H1 (cell line): ENCODE data around the gene TFDP1. TPM values are rescaled to one million over a fixed set of nuclear protein-coding genes. Genes with fewer than 3 reads are reported as not detected.

Experiments
- CTCF ChIA-PET: fragments of 300-600 bp; sonication (Branson Sonifier 250); formaldehyde crosslinking; loops from one replicate; lab custom pipeline; 2021; ENCODE audit not compliant: partially characterized antibody; lab: Charles Lee
- POLR2A ChIA-PET: fragments of 300-600 bp; sonication (Branson Sonifier 250); formaldehyde crosslinking; loops from one replicate; lab custom pipeline; 2021; ENCODE audit warnings: inconsistent platforms; ENCODE audit not compliant: partially characterized antibody; lab: Charles Lee
- DNase-seq, 2 experiments: peaks; one replicate each; pipeline versions ENCODE4 v3.0.0 to v3.0.0-alpha.2; 2010 to 2022; ENCODE audit warnings: low spot score in 2 of 2, low read depth in 1 of 2, mixed read lengths in 1 of 2
- FAIRE-seq: peaks from 2 replicates; lab custom pipeline; 2011; peaks lifted over from hg19 to GRCh38; lab: Jason Lieb, UNC
- H2AFZ ChIP-seq: 2 replicates; pipeline ENCODE4 v1.8.1; 2012; ENCODE audit warnings: low read length, inconsistent platforms
- H2AK5ac ChIP-seq: 2 replicates; pipeline ENCODE4 v1.6.1; 2013; ENCODE audit warnings: low read depth, low read length
- H2BK120ac ChIP-seq: replicated peaks from 2 replicates; pipeline ENCODE3; 2013; ENCODE audit warnings: low read depth, low read length, inconsistent platforms
- H2BK12ac ChIP-seq: 2 replicates; pipeline ENCODE4 v1.6.1; 2013; ENCODE audit warnings: low read depth, low read length
- H2BK15ac ChIP-seq: 2 replicates; pipeline ENCODE4 v1.6.1; 2013; ENCODE audit warnings: low read length
- H2BK20ac ChIP-seq: 2 replicates; pipeline ENCODE4 v1.6.1; 2013; ENCODE audit warnings: low read length
- H2BK5ac ChIP-seq: 2 replicates; pipeline ENCODE4 v1.6.1; 2013; ENCODE audit warnings: low read depth, low read length
- H3K14ac ChIP-seq: 2 replicates; pipeline ENCODE4 v1.6.1; 2013; ENCODE audit warnings: inconsistent platforms; ENCODE audit not compliant: insufficient read length
- H3K18ac ChIP-seq: 2 replicates; pipeline ENCODE4 v1.6.1; 2013; ENCODE audit warnings: low read length; ENCODE audit errors: extremely low read depth
- H3K23ac ChIP-seq: 2 replicates; pipeline ENCODE4 v1.6.1; 2013; ENCODE audit warnings: inconsistent platforms; ENCODE audit not compliant: insufficient read length
- H3K23me2 ChIP-seq: 2 replicates; pipeline ENCODE4 v1.6.1; 2013; ENCODE audit warnings: low read depth, low read length
- H3K27ac ChIP-seq: 2 replicates; pipeline ENCODE4 v1.6.1; 2011; ENCODE audit warnings: low read depth, low read length, inconsistent platforms
- H3K27me3 ChIP-seq, 4 experiments: replicated peaks in 1 of 4; 1 replicate in 1 of 4; 2 replicates in 3 of 4; pipeline versions ENCODE4 v1.6.1 to v1.8.1; 2011 to 2013; ENCODE audit warnings: low read length in 3 of 4, mild to moderate bottlenecking in 3 of 4, inconsistent platforms in 2 of 4, mixed read lengths in 2 of 4, moderate library complexity in 1 of 4; ENCODE audit not compliant: control insufficient read depth in 3 of 4, insufficient read depth in 3 of 4; ENCODE audit errors: extremely low read depth in 1 of 4
- H3K36me3 ChIP-seq, 4 experiments: 2 replicates each; pipeline versions ENCODE4 v1.6.1 to v1.8.1; 2011 to 2013; ENCODE audit warnings: mild to moderate bottlenecking in 4 of 4, low read length in 3 of 4, moderate library complexity in 2 of 4, control low read depth in 1 of 4, inconsistent platforms in 1 of 4; ENCODE audit not compliant: insufficient read depth in 4 of 4, control insufficient read depth in 2 of 4
- H3K4ac ChIP-seq: replicated peaks from 2 replicates; pipeline ENCODE3; 2013; ENCODE audit warnings: low read length, low read depth, mixed read lengths, inconsistent platforms; ENCODE audit not compliant: insufficient read length
- H3K4me1 ChIP-seq, 4 experiments: replicated peaks in 1 of 4; 1 replicate in 1 of 4; 2 replicates in 3 of 4; pipeline versions ENCODE4 v1.6.1 to v1.8.1; 2011 to 2013; ENCODE audit warnings: low read length in 3 of 4, inconsistent platforms in 2 of 4, mixed read lengths in 1 of 4; ENCODE audit not compliant: insufficient read depth in 4 of 4, control insufficient read depth in 3 of 4
- H3K4me2 ChIP-seq, 2 experiments: 2 replicates each; pipeline versions ENCODE4 v1.6.1 to v1.8.1; 2011 to 2013; ENCODE audit warnings: low read depth in 2 of 2, low read length in 2 of 2, control low read depth in 1 of 2, inconsistent platforms in 1 of 2, mild to moderate bottlenecking in 1 of 2; ENCODE audit not compliant: insufficient read depth in 1 of 2
- H3K4me3 ChIP-seq, 4 experiments: fragments of 200-600, 300-600 bp in 1 of 4; sonication (generic), shearing (Covaris generic), sonication (Bioruptor Twin) in 1 of 4; 2 replicates each; pipeline versions ENCODE4 v1.5.1 to v1.8.1; 2011 to 2016; ENCODE audit warnings: low read length in 4 of 4, low read depth in 3 of 4, control low read depth in 2 of 4, inconsistent platforms in 2 of 4, mild to moderate bottlenecking in 2 of 4, mixed read lengths in 1 of 4, moderate library complexity in 1 of 4; ENCODE audit not compliant: insufficient read depth in 2 of 4; ENCODE audit errors: extremely low read depth in 1 of 4
- H3K56ac ChIP-seq: replicated peaks from 2 replicates; pipeline ENCODE3; 2013; ENCODE audit warnings: low read depth, mild to moderate bottlenecking, mixed read lengths, low read length, inconsistent platforms; ENCODE audit not compliant: insufficient read length
- H3K79me1 ChIP-seq: 2 replicates; pipeline ENCODE4 v1.6.1; 2013; ENCODE audit warnings: low read depth, low read length, control low read depth
- H3K79me2 ChIP-seq, 2 experiments: 2 replicates each; pipeline versions ENCODE4 v1.6.1 to v1.8.1; 2012 to 2013; ENCODE audit warnings: low read length in 2 of 2, mild to moderate bottlenecking in 2 of 2, inconsistent platforms in 1 of 2; ENCODE audit not compliant: insufficient read depth in 2 of 2, control insufficient read depth in 1 of 2
- H3K9ac ChIP-seq, 4 experiments: replicated peaks in 1 of 4; 1 replicate in 1 of 4; 2 replicates in 3 of 4; pipeline versions ENCODE4 v1.6.1 to v1.8.1; 2011 to 2013; ENCODE audit warnings: low read depth in 3 of 4, low read length in 3 of 4, control low read depth in 2 of 4, mild to moderate bottlenecking in 2 of 4, moderate library complexity in 2 of 4, inconsistent platforms in 1 of 4; ENCODE audit errors: extremely low read depth in 1 of 4
- H3K9me3 ChIP-seq, 2 experiments: 2 replicates each; pipeline versions ENCODE4 v1.6.1 to v1.8.1; 2012 to 2013; ENCODE audit warnings: mild to moderate bottlenecking in 2 of 2, moderate library complexity in 2 of 2, control low read depth in 1 of 2, inconsistent platforms in 1 of 2, low read depth in 1 of 2, low read length in 1 of 2, mixed read lengths in 1 of 2; ENCODE audit not compliant: insufficient read depth in 2 of 2
- H4K20me1 ChIP-seq, 2 experiments: replicated peaks in 1 of 2; 2 replicates each; pipeline versions ENCODE3 to v1.8.1; 2011 to 2013; ENCODE audit warnings: inconsistent platforms in 2 of 2, low read length in 2 of 2, mild to moderate bottlenecking in 1 of 2; ENCODE audit not compliant: insufficient read depth in 2 of 2, control insufficient read depth in 1 of 2
- H4K5ac ChIP-seq: 2 replicates; pipeline ENCODE4 v1.6.1; 2013; ENCODE audit warnings: low read length, low read depth, mixed read lengths, inconsistent platforms; ENCODE audit not compliant: insufficient read length
- H4K8ac ChIP-seq: 2 replicates; pipeline ENCODE4 v1.8.0; 2013; ENCODE audit warnings: mild to moderate bottlenecking, moderate library complexity, low read length, inconsistent platforms; ENCODE audit not compliant: insufficient read depth; ENCODE audit errors: extremely low read depth
- H4K91ac ChIP-seq: replicated peaks from 2 replicates; pipeline ENCODE3; 2013; ENCODE audit warnings: low read length, mixed read lengths, inconsistent platforms; ENCODE audit not compliant: insufficient read length
- EZH2 ChIP-seq: fragments of 200-600 bp; sonication (generic); IDR thresholded peaks from 2 replicates; pipeline ENCODE4 v1.7.1; 2012; ENCODE audit warnings: low read depth, mild to moderate bottlenecking, moderate library complexity, low read length, inconsistent platforms; ENCODE audit not compliant: severe bottlenecking
- NANOG ChIP-seq: IDR thresholded peaks from 2 replicates; pipeline ENCODE4 v1.6.1; 2011; ENCODE audit warnings: low read length, low read depth, mild to moderate bottlenecking, inconsistent platforms; ENCODE audit not compliant: insufficient read depth, poor library complexity, severe bottlenecking
- PHF8 ChIP-seq: fragments of 200-600 bp; sonication (generic); conservative IDR thresholded peaks from 2 replicates; pipeline ENCODE4 v1.7.1; 2012; ENCODE audit warnings: low read depth, mild to moderate bottlenecking, inconsistent platforms, low read length, moderate library complexity
- SAP30 ChIP-seq: fragments of 300-600 bp; sonication (generic); IDR thresholded peaks from 2 replicates; pipeline ENCODE4 v1.7.1; 2012; ENCODE audit warnings: low read length, moderate library complexity, mild to moderate bottlenecking, inconsistent platforms; ENCODE audit not compliant: insufficient read depth, insufficient replicate concordance
- SRF ChIP-seq: IDR thresholded peaks from 2 replicates; pipeline ENCODE4 v1.6.1; 2011; ENCODE audit warnings: mild to moderate bottlenecking, low read depth, low read length, moderate library complexity
- WGBS, 2 experiments: shearing (Covaris generic) in 1 of 2; methylation state at CpG; one replicate each; pipeline versions ENCODE4 v1.1.6 to v1.1.7; 2013 to 2015; ENCODE audit warnings: low lambda C conversion rate in 2 of 2, mixed read lengths in 2 of 2, inconsistent platforms in 1 of 2, low coverage in 1 of 2, missing lambda C conversion rate in 1 of 2; ENCODE audit not compliant: insufficient replicate concordance in 2 of 2, insufficient coverage in 1 of 2, insufficient read length in 1 of 2; ENCODE audit errors: extremely low coverage in 1 of 2, missing lambda C conversion rate in 1 of 2; 5-methylcytosine and 5-hydroxymethylcytosine counted together
- polyA plus RNA-seq, 7 experiments: library from polyadenylated mRNA; depleted of rRNA in 3 of 7; stranded (reverse) in 5 of 7; unstranded in 2 of 7; fragments of >200 nt in 5 of 7; fragments of 200-250 nt in 2 of 7; gene quantifications; 1 replicate in 5 of 7; 2 replicates in 1 of 7; 4 replicates in 1 of 7; pipeline versions ENCODE4 v1.2.1 to v1.2.3, GENCODE V29; 2011 to 2013; ENCODE audit warnings: missing spikeins in 2 of 7, mixed read lengths in 2 of 7
- total RNA-seq: library from RNA; stranded (reverse); fragmentation: NEBNext Ultra II Directional; extraction: Animal tissue kit (Norgen Biotek cat#: 25700); gene quantifications from 2 replicates; pipeline ENCODE4 v1.2.1, GENCODE V29; 2021

TFDP1 gene
- total and polyA plus RNA-seq, 2 of the 8 experiments (the other 6 are each of a cell fraction or from before 2014, with no cell fraction given), result 43.6 to 81.9 TPM

DNA sequence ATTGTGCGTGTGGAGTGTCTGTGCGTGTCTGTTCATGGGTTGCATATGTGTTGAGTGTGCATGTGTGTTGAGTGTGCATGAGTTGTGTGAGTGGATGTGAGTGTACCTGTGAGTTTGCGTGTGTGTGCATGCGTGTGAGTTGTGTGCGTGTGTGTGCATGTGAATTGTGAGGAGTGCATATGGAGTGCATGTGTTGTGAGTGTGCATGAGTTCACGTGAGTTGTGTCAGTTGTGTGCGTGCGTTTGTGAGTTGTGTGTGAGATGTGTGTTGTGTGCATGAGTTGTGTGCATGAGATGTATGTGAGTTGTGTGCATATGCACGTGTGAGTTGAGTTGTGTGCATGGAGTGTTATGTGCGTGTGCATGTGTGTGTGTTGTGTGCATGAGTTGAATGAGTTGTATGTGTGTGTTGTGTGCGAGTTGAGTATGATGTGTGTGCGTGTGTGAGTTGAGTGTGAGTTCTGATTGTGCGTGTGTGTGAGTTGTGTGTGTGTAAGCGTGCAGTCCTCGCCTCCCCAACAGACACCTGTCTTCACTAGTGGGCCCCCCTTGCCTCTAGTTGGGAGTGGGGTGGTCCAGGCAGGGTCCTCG is 29.3 kb downstream of the TFDP1 start:
- peak overlapping the region; percentile 10 for H3K4ac ChIP-seq
- FAIRE-seq (peak; percentile 39), DNase-seq (no peak)
- H4K8ac ChIP-seq, result peak overlapping the region; percentile 59; the same call in 1 of the 2 replicates
- H4K5ac ChIP-seq, result no peak overlapping the region
- peaks cover 5 to 14% (median 10%) of the 10 kb centered on the region in 4 experiments for H3K4me1 ChIP-seq
- WGBS, 2 experiments, result 89 to 100% methylated on average over 6 to 16 of the region's 16 CpGs
- H3K9ac ChIP-seq, result no peak overlapping the region; a peak in 1 of 7 replicates
- H2BK120ac ChIP-seq, result no peak overlapping the region
- peaks cover 2 to 13% (median 4%) of the 10 kb centered on the region in 4 experiments; a peak in 4 of 8 replicates for H3K36me3 ChIP-seq
- no peak overlapping the region; the same call in 1 of the 2 replicates for H3K27ac ChIP-seq
- no peak overlapping the region for H3K14ac ChIP-seq
- H3K9me3 ChIP-seq, result no peaks in the 10 kb centered on the region
- H3K4me3 ChIP-seq, result no peak overlapping the region
- ChIA-PET CTCF (no interaction called here), POLR2A (interaction anchor here (0.7 to 0.8 kb wide), 2 partner anchors 10 to 38 kb away, joined by 3 to 4 read pairs; no protein-coding TSS in a partner anchor)
- H3K23me2 ChIP-seq, result peaks cover 8% of the 10 kb centered on the region
- no peak overlapping the region for H2AFZ ChIP-seq
- H3K18ac ChIP-seq, result no peak overlapping the region
- no peaks in the 10 kb centered on the region; a peak in 1 of 7 replicates for H3K27me3 ChIP-seq
- H2AK5ac ChIP-seq, result peak overlapping the region; percentile 75; the same call in 1 of the 2 replicates
- H3K79me2 ChIP-seq, result peaks cover 7 to 66% of the 10 kb centered on the region in 2 experiments
- H3K79me1 ChIP-seq, result peaks cover 34% of the 10 kb centered on the region
- peak overlapping the region; percentile 24 for H3K23ac ChIP-seq
- H2BK12ac ChIP-seq, result peak overlapping the region; percentile 60; the same call in 1 of the 2 replicates
- peak overlapping the region; percentile 68; the same call in 1 of the 2 replicates for H2BK20ac ChIP-seq
- H3K56ac ChIP-seq, result no peak overlapping the region
- H2BK5ac ChIP-seq, result peak overlapping the region; percentile 46; the same call in 1 of the 2 replicates
- no peak overlapping the region for H3K4me2 ChIP-seq
- TF ChIP-seq SRF, result no peak
- TF ChIP-seq SAP30, result no peak
- TF ChIP-seq PHF8, result no peak
- no peak for TF ChIP-seq EZH2
- TF ChIP-seq NANOG, result no peak
- peaks cover 0 to 19% of the 10 kb centered on the region in 2 experiments for H4K20me1 ChIP-seq
- H2BK15ac ChIP-seq, result no peak overlapping the region; the same call in 1 of the 2 replicates
- H4K91ac ChIP-seq, result peak overlapping the region; percentile 6
